ENCODE measurements around the gene MAST2.

GRCh38 chr1:45793942-45794604 lies 9.3 kb upstream of the MAST2 start:
- TF ChIP-seq POLR2A (IDR thresholded peaks at IDR 0.05; ENCODE audit: low read depth, low read length), result no peak
- TF ChIP-seq TAF1 (IDR thresholded peaks at IDR 0.05; ENCODE audit: borderline replicate concordance, low read depth, low read length), result no peak
